HL-60/S4 treated with retinoic acid at 250 ng/mL for 4 days and 3 days (cell line): Measurements from ENCODE around the gene AWAT1.
"Not testable (repeated sequence)": the region's sequence is repeated elsewhere in the genome, so short reads cannot be mapped to it uniquely, and the experiment has no call there.

Source experiments
- in situ Hi-C: fragments of 300-500 bp; cut with MboI; formaldehyde crosslinking; loops from 2 replicates; pipeline ENCODE4 v1.7.0; 2022; ENCODE audit warnings: low sequenced_read_pairs

AWAT1 gene

GRCh38 chrX:70234355-70234754 lies at the start of gene AWAT1:
AWAT1 (plus strand) TSS chrX:70234655; CDS start chrX:70234696, 41 bp downstream.
- in situ Hi-C loops: no loop called here

DNA sequence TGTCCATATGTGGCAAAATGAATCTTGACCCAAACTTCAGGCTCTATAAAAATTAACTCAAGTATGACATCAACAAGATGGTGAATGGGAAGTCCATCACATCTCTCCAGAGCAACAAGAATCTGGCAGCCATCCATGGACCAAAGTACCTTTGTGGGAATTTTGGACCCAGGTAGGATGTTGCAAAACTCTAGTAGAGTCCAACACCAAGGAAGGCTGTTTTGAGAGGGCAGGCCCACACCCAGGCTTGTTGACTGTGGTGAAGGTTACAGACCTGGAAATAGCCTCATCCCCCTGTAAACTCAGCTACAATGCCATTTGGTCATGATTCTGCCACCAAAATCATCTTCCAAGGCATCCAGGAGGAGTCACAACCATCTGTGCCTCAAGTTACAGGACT lies 44.2 kb upstream of the AWAT1 start:
- in situ Hi-C loops: no loop called here

- in situ Hi-C loops: no loop called here
Observed at GRCh38 chrX:70196961-70197720, 37.3 kb upstream of the AWAT1 start.

DNA sequence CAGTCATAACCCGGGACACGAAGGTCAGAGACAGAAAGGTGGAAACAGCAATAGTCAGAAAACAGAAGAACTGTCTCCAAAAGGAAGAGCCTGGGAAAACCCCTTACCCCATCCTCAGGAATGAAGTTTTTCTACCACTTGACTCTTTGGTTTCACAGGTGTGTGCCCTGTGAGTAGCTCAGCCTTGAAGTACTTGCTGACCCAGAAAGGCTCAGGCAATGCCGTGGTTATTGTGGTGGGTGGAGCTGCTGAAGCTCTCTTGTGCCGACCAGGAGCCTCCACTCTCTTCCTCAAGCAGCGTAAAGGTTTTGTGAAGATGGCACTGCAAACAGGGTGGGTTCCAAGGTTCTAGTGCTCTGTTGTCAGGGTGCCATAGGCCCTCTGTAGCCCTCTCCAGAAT lies 32.7 kb upstream of the AWAT1 start:
- in situ Hi-C loops: no loop called here

GRCh38 chrX:70208479-70208878 lies 26.0 kb upstream of the AWAT1 start:
- in situ Hi-C loops: no loop called here

DNA sequence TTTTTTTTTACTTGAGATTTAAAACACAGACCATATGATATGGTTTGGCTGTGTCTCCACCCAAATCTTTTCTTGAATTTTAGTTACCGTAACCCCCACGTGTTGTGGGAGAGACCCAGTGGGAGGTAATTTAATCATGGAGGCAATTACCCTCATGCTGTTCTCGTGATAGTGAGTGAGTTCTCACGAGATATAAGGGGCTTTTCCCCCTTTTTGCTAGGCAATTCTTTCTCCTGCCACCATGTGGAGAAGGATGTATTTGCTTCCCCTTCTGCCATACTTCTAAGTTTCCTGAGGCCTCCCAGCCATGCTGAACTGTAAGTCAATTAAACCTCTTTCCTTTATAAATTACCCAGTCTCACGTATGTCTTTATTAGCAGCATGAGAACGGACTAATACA lies 24.9 kb upstream of the AWAT1 start:
- in situ Hi-C loops: not testable (repeated sequence)

DNA sequence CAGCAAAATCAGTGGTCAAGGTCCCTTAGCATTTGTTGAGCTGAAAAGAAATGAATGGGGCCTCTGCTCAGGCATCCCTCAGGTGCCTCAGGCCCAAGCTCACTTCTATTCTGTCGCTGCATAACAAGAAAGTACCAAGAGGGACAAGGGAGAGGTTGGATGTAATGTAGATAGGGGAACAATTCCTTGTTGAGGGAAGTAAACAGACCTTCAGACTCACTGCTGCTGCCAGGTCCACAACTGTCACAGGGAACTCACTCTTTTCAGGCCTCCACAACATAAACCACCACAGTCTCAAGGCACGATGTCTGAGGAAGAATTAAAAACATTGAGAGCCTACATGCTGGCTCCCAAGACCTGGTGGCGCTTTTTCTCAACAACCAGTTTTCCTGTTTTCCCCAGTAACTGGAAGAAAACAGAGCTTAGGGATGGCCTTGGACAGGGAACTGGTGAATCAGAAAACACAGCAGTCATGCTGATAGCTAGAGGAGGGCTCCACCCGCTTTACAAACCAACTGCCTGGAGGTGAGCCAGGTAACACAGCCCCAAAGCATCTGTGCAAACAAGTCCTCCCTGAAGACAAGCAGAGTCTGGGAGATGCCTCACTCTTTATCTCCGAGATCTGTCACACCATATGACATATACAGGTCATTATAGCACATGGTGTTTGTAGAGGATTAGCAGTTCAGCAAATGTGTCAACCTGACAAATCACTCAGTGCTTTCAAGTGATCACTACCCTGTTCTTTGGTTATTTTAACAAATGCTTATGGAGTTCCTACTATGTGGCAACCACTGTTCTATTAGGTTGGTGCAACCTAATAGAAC lies 14.3 kb upstream of the AWAT1 start:
- in situ Hi-C loops: no loop called here

- in situ Hi-C loops: no loop called here
Observed at GRCh38 chrX:70226048-70226447, 8.4 kb upstream of the AWAT1 start.

GRCh38 chrX:70226687-70227086 lies 7.8 kb upstream of the AWAT1 start:
- in situ Hi-C loops: no loop called here

GRCh38 chrX:70231666-70232065 lies 2.8 kb upstream of the AWAT1 start:
- in situ Hi-C loops: no loop called here

DNA sequence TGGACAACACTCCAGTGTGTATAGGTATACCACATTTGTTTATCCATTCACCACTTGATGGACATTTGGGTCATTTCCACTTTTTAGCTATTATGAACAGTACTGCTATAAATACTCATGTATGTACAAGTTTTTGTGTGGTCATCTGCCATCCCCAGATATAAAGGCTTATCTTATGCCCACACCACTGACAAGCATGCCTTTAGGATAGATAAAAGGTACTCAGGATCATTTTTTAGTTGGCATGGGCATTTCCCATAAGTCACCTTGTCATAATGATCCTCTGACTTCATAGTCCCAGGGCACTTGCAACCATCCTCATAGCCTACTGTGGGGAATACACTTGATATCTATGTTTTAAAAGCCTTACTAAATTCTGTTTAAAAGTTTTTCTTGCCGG lies 6.3 kb downstream of the AWAT1 start:
- in situ Hi-C loops: no loop called here

GRCh38 chrX:70241501-70241900 lies 7.0 kb downstream of the AWAT1 start:
- in situ Hi-C loops: no loop called here

DNA sequence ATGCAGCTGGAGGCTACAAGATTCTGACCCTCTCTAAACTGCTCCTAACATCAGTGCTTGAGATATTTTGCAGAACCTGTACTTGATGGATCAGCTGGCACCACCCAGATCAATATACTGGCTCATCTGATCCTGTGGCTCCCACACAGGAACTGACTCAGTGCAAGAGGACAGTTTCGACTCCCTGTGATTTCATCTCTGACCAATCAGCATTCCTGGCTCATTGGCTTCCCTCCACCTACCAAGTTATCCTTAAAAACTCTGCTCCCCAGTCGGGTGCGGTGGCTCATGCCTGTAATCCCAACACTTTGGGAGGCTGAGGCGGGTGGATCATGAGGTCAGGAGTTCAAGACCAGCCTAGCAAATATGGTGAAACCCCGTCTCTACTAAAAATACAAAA lies 9.1 kb downstream of the AWAT1 start:
- in situ Hi-C loops: not testable (repeated sequence)

- in situ Hi-C loops: no loop called here
Observed at GRCh38 chrX:70244881-70245280, 10.4 kb downstream of the AWAT1 start.

DNA sequence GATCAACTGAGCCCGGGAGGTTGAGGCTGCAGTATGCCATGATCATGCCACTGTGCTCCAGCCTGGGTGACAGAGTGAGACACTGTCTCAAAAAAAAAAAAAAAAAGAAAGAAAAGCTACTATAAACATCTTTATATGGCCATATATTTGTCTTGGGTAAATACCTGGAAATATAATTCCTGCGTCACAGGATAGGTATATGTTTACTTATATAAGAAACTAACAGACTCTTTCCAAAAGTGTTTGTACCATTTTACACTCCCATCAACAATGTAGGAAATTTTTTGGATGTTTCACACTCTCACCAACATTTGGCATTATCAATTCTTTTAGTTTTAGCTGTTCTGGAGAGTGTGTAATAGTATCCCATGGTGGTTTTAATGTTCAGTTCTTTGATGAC lies 12.8 kb downstream of the AWAT1 start:
- in situ Hi-C loops: no loop called here

- in situ Hi-C loops: no loop called here
Observed at GRCh38 chrX:70252491-70252890, 18.0 kb downstream of the AWAT1 start.

GRCh38 chrX:70253377-70254062 lies 19.1 kb downstream of the AWAT1 start:
- in situ Hi-C loops: no loop called here

DNA sequence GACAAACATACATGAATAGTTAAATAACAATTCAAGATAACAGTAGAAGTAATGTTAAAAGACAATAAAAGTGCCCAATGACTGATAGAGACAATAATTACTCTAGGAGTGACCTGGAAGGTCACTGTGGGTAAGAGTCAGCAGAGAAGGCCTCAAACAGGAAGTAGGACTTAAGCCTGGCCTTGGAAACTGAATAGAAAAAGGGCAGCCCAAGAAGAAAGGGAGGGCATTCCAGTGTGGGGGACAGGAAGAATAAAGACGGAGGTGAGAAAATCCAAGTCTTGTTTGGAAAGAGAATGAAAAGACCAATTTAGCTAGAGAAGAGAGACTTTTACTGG lies 19.6 kb downstream of the AWAT1 start:
- in situ Hi-C loops: no loop called here

GRCh38 chrX:70254909-70255308 lies 20.5 kb downstream of the AWAT1 start:
- in situ Hi-C loops: no loop called here

- in situ Hi-C loops: no loop called here
Observed at GRCh38 chrX:70255452-70255851, 21.0 kb downstream of the AWAT1 start.

GRCh38 chrX:70257423-70258288 lies 23.2 kb downstream of the AWAT1 start:
- in situ Hi-C loops: no loop called here
